ENCODE data around the gene ARHGEF17. TPM values are rescaled to one million over a fixed set of nuclear protein-coding genes. Genes with fewer than 3 reads are reported as not detected.

ARHGEF17 gene
- total and polyA plus RNA-seq, 2 donors (not counting 1 experiment from before 2014, with no cell fraction given), result 42.8 to 43.1 TPM

GRCh38 chr11:73344191-73344607 is 36.1 kb downstream of the ARHGEF17 start:
- peaks cover 74% of the 10 kb centered on the region for H3K79me2 ChIP-seq (ENCODE audit: control insufficient read depth, insufficient read depth, low read length)
- no peak overlapping the region for H3K4me2 ChIP-seq (ENCODE audit: extremely low read depth, insufficient read depth, low read length)
- no peaks in the 10 kb centered on the region for H3K9me3 ChIP-seq (ENCODE audit: control insufficient read depth, insufficient read depth, low read depth, low read length)
- no peak overlapping the region for H2AFZ ChIP-seq (ENCODE audit: low read length)
- no peaks in the 10 kb centered on the region for H3K27me3 ChIP-seq (ENCODE audit: control insufficient read depth, insufficient read depth, low read length)
- H3K9ac ChIP-seq (ENCODE audit: insufficient read depth, low read length), result no peak overlapping the region
- H4K20me1 ChIP-seq (ENCODE audit: control insufficient read depth, extremely low read depth, insufficient read depth, low read length), result peaks cover 4% of the 10 kb centered on the region
- peaks cover 24% of the 10 kb centered on the region for H3K4me1 ChIP-seq (ENCODE audit: control insufficient read depth, extremely low read depth, insufficient read depth, low read length)
- TF ChIP-seq EZH2 (IDR thresholded peaks at IDR 0.05; ENCODE audit: low read length, missing control alignments) (no peak), CTCF (conservative IDR thresholded peaks at IDR 0.05 in 1 of 2, IDR thresholded peaks at IDR 0.05 in 1 of 2; ENCODE audit: low read depth in 1 of 2, low read length in 2 of 2) (no peak)
- H3K27ac ChIP-seq (ENCODE audit: insufficient read depth, low read length), result no peak overlapping the region
- no peak overlapping the region for H3K4me3 ChIP-seq (replicated peaks in 1 of 4; ENCODE audit: control extremely low read depth in 1 of 4, insufficient read depth in 1 of 4, low read depth in 3 of 4, low read length in 4 of 4)
- DNase-seq (ENCODE audit: low read depth in 2 of 2), result peak in 1 of 2 donors; percentile 43
- H3K36me3 ChIP-seq (ENCODE audit: control insufficient read depth, insufficient read depth, low read length), result peaks cover 15% of the 10 kb centered on the region

GRCh38 chr11:73345481-73346160 is 37.5 kb downstream of the ARHGEF17 start:
- H3K27me3 ChIP-seq (ENCODE audit: control insufficient read depth, insufficient read depth, low read length), result no peaks in the 10 kb centered on the region
- peaks cover 62% of the 10 kb centered on the region for H3K79me2 ChIP-seq (ENCODE audit: control insufficient read depth, insufficient read depth, low read length)
- peaks cover 1% of the 10 kb centered on the region for H4K20me1 ChIP-seq (ENCODE audit: control insufficient read depth, extremely low read depth, insufficient read depth, low read length)

More at GRCh38 chr11:73345481-73346160, 37.5 kb downstream of the ARHGEF17 start:
- no peak for DNase-seq (ENCODE audit: low read depth in 2 of 2)
- Histone ChIP-seq H2AFZ (ENCODE audit: low read length) (no peak overlapping the region), H3K27ac (ENCODE audit: insufficient read depth, low read length) (no peak overlapping the region), H3K36me3 (ENCODE audit: control insufficient read depth, insufficient read depth, low read length) (peaks cover 14% of the 10 kb centered on the region), H3K4me1 (ENCODE audit: control insufficient read depth, extremely low read depth, insufficient read depth, low read length) (peaks cover 30% of the 10 kb centered on the region), H3K4me2 (ENCODE audit: extremely low read depth, insufficient read depth, low read length) (no peak overlapping the region), H3K9me3 (ENCODE audit: control insufficient read depth, insufficient read depth, low read depth, low read length) (no peaks in the 10 kb centered on the region), H3K9ac (ENCODE audit: insufficient read depth, low read length) (no peak overlapping the region), H3K4me3 (replicated peaks in 1 of 4; ENCODE audit: control extremely low read depth in 1 of 4, insufficient read depth in 1 of 4, low read depth in 3 of 4, low read length in 4 of 4) (no peak overlapping the region)
- TF ChIP-seq EZH2 (IDR thresholded peaks at IDR 0.05; ENCODE audit: low read length, missing control alignments) (no peak), CTCF (conservative IDR thresholded peaks at IDR 0.05 in 1 of 2, IDR thresholded peaks at IDR 0.05 in 1 of 2; ENCODE audit: low read depth in 1 of 2, low read length in 2 of 2) (no peak)
